BJ (cell line): Measurements from ENCODE around the gene IL3RA. TPM values are rescaled to one million over a fixed set of nuclear protein-coding genes. Genes with fewer than 3 reads are reported as not detected.

Experiments
- CTCF ChIA-PET: fragments of 350-600 bp; formaldehyde crosslinking; extraction: SDS; loops from one replicate; lab custom pipeline; 2021; ENCODE audit warnings: antibody characterized with exemption, inconsistent platforms; lab: Yijun Ruan, JAX
- POLR2A ChIA-PET: fragments of 300-600 bp; sonication (Branson Sonifier 250); formaldehyde crosslinking; extraction: SDS; loops from one replicate; lab custom pipeline; 2021; ENCODE audit warnings: antibody characterized with exemption; lab: Charles Lee
- DNase-seq: peaks from one replicate; pipeline ENCODE4 v3.0.0-alpha.2; 2011; ENCODE audit warnings: low read depth
- H3K27me3 ChIP-seq: 2 replicates; pipeline ENCODE4 v1.6.0; 2011; ENCODE audit warnings: low read length; ENCODE audit not compliant: control insufficient read depth, insufficient read depth
- H3K36me3 ChIP-seq: 2 replicates; pipeline ENCODE4 v1.5.1; 2011; ENCODE audit warnings: low read length; ENCODE audit not compliant: control insufficient read depth, insufficient read depth
- H3K4me3 ChIP-seq: 2 replicates; pipeline ENCODE4 v1.5.1; 2011; ENCODE audit warnings: low read depth, mild to moderate bottlenecking, control low read depth, low read length
- CTCF ChIP-seq: IDR thresholded peaks from 2 replicates; pipeline ENCODE4 v1.5.1; 2011; ENCODE audit warnings: low read depth, mild to moderate bottlenecking, control low read depth, inconsistent platforms, low read length, moderate library complexity; ENCODE audit not compliant: insufficient read depth
- polyA plus RNA-seq: library from polyadenylated mRNA; depleted of rRNA; stranded (reverse); fragments of >200 nt; gene quantifications from 2 replicates; pipeline ENCODE4 v1.2.3, GENCODE V29; 2011

The IL3RA gene
- polyA plus RNA-seq, 1 experiment = 1.5 TPM

DNA sequence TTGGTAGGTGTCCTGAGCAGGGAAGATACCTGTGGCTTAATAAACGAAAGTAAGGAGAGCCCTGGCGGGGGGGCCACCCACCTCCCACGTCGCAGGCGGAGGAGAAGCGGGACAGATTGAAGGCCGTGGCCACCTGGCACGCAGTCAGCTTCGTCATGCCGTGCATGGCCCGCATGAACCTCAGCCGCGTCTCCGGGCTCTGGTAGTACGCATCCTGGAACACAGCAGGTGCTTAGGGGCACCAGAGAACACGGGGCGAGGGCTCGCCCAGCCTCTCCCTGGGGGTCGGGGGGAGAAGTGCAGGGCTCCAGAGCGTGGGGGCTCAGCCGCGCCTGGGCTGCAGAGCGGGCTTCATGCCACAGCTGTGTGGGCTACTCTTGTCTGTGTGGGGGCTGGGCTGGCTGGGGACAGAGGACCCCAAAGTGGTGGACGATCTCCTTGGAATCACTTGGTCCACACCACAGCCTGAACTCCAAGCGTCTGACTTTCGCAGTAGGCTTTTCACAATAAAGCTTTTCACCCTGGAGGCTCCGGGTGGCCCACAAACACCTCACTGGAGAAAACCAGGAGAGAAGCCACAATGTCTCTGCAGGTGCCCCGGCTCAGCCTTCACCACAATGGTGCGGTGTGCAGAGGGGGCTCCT is 82.4 kb downstream of the IL3RA start:
- Histone ChIP-seq H3K36me3 (peaks cover 17% of the 10 kb centered on the region), H3K27me3 (no peaks in the 10 kb centered on the region), H3K4me3 (no peak overlapping the region)
- ChIA-PET CTCF (no interaction called here), POLR2A (no interaction called here)
- no peak for DNase-seq
- no peak for TF ChIP-seq CTCF

DNA sequence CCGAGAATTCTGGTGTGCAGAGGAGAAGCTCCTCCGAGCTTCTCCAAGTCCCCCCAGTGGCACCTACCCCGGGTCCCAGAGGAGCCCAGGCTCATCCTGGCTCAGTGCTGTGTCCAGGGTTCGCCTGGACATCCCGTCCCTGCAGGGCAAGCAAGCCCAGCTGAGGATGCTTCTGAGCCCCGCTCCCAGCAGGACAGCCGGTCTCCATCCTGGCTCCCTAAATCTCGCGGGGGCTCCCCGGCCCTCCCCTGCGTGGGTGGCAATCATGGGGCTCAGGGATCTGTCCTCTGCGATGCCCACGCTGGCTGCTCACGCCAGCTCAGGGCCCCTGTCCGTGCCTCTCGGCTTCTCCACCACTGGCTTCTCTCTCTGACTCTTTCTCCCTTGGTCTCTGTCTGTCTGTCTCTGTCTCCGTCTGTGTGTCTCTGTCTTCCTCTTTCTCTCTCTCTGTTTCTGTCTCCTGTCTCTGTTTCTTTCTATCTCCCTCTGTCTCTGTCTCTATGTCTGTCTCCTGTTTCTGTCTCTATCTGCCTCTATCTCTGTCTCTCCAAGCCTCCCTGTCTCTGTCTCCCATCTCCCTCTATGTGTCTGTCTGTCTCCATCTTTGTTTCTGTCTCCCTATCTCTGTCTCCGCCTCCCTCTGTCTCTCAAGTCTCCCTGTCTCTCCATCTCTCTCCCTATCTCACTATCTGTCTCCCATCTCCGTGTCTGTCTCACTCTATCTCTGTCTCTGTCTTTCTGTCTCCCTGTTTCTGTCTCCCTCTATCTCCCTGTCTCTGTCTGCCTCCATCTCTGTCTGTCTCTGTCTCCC is 83.2 kb downstream of the IL3RA start:
- peaks cover 17% of the 10 kb centered on the region for H3K36me3 ChIP-seq
- POLR2A ChIA-PET = no interaction called here
- H3K4me3 ChIP-seq = no peak overlapping the region
- CTCF ChIA-PET = no interaction called here
- H3K27me3 ChIP-seq = no peaks in the 10 kb centered on the region
- TF ChIP-seq CTCF = no peak
- DNase-seq = no peak

GRCh38 chrX:1420371-1420770 is 83.8 kb downstream of the IL3RA start:
- ChIA-PET CTCF (no interaction called here), POLR2A (no interaction called here)
- Histone ChIP-seq H3K36me3 (peaks cover 20% of the 10 kb centered on the region), H3K4me3 (no peak overlapping the region), H3K27me3 (no peaks in the 10 kb centered on the region)
- no peak for TF ChIP-seq CTCF
- DNase-seq = no peak

DNA sequence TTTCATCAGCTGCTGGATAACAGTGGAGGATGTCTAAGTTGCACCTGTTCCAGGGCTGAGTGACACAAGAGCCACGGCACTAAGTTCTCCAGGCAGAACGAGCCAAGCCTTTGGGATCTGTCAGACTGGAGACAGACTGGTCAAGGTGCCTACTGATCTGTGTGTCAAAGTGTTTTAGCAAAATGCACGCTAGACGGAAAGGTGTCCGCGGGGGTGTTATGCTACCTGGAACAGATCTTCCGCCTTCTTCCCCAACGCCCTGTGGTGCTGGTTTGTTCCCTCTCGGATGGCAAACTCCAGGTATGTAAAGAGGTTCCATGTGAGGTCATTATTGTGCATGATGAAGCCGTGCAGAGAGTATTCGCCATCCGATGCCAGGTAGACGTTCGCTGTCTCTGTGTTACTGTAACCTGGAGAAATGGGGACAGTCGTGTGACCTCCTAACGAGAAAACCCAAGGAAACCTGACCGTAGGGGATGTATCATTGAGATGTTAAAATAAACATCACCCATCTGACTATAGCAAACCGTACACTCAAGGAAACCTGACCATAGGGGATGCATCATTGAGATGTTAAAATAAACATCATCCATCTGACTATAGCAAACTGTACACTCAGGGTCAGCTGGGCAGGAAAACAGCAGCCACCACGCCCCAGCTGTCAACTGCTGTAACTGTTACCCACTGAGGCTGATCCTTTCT is 85.0 kb downstream of the IL3RA start:
- POLR2A ChIA-PET = no interaction called here
- DNase-seq = no peak
- no peak for TF ChIP-seq CTCF
- CTCF ChIA-PET = no interaction called here
- Histone ChIP-seq H3K27me3 (no peaks in the 10 kb centered on the region), H3K4me3 (no peak overlapping the region), H3K36me3 (peaks cover 20% of the 10 kb centered on the region)

- Histone ChIP-seq H3K27me3 (no peaks in the 10 kb centered on the region), H3K4me3 (no peak overlapping the region), H3K36me3 (peaks cover 15% of the 10 kb centered on the region)
- no peak for DNase-seq
- no peak for TF ChIP-seq CTCF
- ChIA-PET POLR2A (no interaction called here), CTCF (no interaction called here)
These were observed 85.5 kb downstream of the IL3RA start for GRCh38 chrX:1422135-1422465.
